CD14-positive monocyte (primary cell): ENCODE results near the gene ARHGEF16. TPM values are rescaled to one million over a fixed set of nuclear protein-coding genes. Genes with fewer than 3 reads are reported as not detected.

Experiments
- DNase-seq, 3 donors: peaks; one replicate each; pipeline ENCODE4 v3.0.0-alpha.2; 2011 to 2022
- H2AFZ ChIP-seq: 2 replicates; pipeline ENCODE4 v1.6.0; 2012; ENCODE audit warnings: mild to moderate bottlenecking, low read depth, low read length, inconsistent platforms; ENCODE audit not compliant: insufficient read depth, poor library complexity, severe bottlenecking
- H3K27ac ChIP-seq, 2 donors: 1 replicate in 1 of 2; 2 replicates in 1 of 2; pipeline ENCODE4 v1.5.1; 2012 to 2013; ENCODE audit warnings: low read length in 2 of 2, control low read depth in 1 of 2, inconsistent platforms in 1 of 2, low read depth in 1 of 2, mild to moderate bottlenecking in 1 of 2
- H3K27me3 ChIP-seq, 2 donors: one replicate each; pipeline versions ENCODE4 v1.6.0 to v1.6.1; 2011 to 2013; ENCODE audit warnings: low read length in 2 of 2; ENCODE audit not compliant: control insufficient read depth in 2 of 2, insufficient read depth in 2 of 2
- H3K36me3 ChIP-seq, 2 donors: replicated peaks in 1 of 2; 1 replicate in 1 of 2; 2 replicates in 1 of 2; pipeline versions ENCODE4 v1.5.1 to v1.6.1; 2012 to 2013; ENCODE audit warnings: low read length in 2 of 2, control low read depth in 1 of 2, inconsistent platforms in 1 of 2, mild to moderate bottlenecking in 1 of 2; ENCODE audit not compliant: insufficient read depth in 2 of 2, control insufficient read depth in 1 of 2
- H3K4me1 ChIP-seq, 2 donors: 1 replicate in 1 of 2; 2 replicates in 1 of 2; pipeline versions ENCODE4 v1.5.1 to v1.6.1; 2012 to 2013; ENCODE audit warnings: low read length in 2 of 2, control low read depth in 1 of 2, inconsistent platforms in 1 of 2, mild to moderate bottlenecking in 1 of 2, moderate library complexity in 1 of 2; ENCODE audit not compliant: insufficient read depth in 2 of 2, control insufficient read depth in 1 of 2
- H3K4me2 ChIP-seq: replicated peaks from 2 replicates; pipeline ENCODE3; 2012; ENCODE audit warnings: low read length, moderate library complexity, mild to moderate bottlenecking; ENCODE audit not compliant: poor library complexity, severe bottlenecking; ENCODE audit errors: extremely low read depth
- H3K4me3 ChIP-seq, 3 experiments: fragments of 200-600 bp in 1 of 3; sonication (generic) in 1 of 3; replicated peaks in 1 of 3; 1 replicate in 2 of 3; 2 replicates in 1 of 3; pipeline ENCODE4 v1.5.1; 2011 to 2013; ENCODE audit warnings: low read length in 3 of 3, mild to moderate bottlenecking in 3 of 3, control low read depth in 2 of 3, low read depth in 2 of 3, inconsistent platforms in 1 of 3, moderate library complexity in 1 of 3
- H3K79me2 ChIP-seq: 2 replicates; pipeline ENCODE4 v1.6.0; 2012; ENCODE audit warnings: mild to moderate bottlenecking, control low read depth, inconsistent platforms, low read length, moderate library complexity; ENCODE audit not compliant: insufficient read depth
- H3K9ac ChIP-seq: 2 replicates; pipeline ENCODE4 v1.6.0; 2017; ENCODE audit warnings: low read length, mild to moderate bottlenecking; ENCODE audit not compliant: insufficient read depth, poor library complexity, severe bottlenecking
- H3K9me3 ChIP-seq, 2 donors: replicated peaks in 1 of 2; 1 replicate in 1 of 2; 2 replicates in 1 of 2; pipeline versions ENCODE4 v1.5.1 to v1.6.1; 2012 to 2013; ENCODE audit warnings: low read length in 2 of 2, control low read depth in 1 of 2; ENCODE audit not compliant: control insufficient read depth in 1 of 2, insufficient read depth in 1 of 2
- H4K20me1 ChIP-seq: 2 replicates; pipeline ENCODE4 v1.6.0; 2012; ENCODE audit warnings: mild to moderate bottlenecking, low read length, control low read depth, moderate library complexity; ENCODE audit not compliant: insufficient read depth
- H3K27ac Mint-ChIP-seq, 7 donors: one replicate each; pipeline ENCODE4 v1.8.0; 2020; ENCODE audit warnings: mild to moderate bottlenecking in 7 of 7, mixed read lengths in 7 of 7, moderate library complexity in 6 of 7, inconsistent platforms in 2 of 7
- H3K27me3 Mint-ChIP-seq, 3 donors: one replicate each; pipeline ENCODE4 v1.8.0; 2021 to 2022; ENCODE audit warnings: low read depth in 3 of 3, mild to moderate bottlenecking in 3 of 3, mixed read lengths in 3 of 3, moderate library complexity in 3 of 3, inconsistent platforms in 1 of 3
- H3K36me3 Mint-ChIP-seq, 2 donors: one replicate each; pipeline ENCODE4 v1.8.0; 2020; ENCODE audit warnings: mixed read lengths in 2 of 2, inconsistent platforms in 1 of 2, mild to moderate bottlenecking in 1 of 2
- H3K4me1 Mint-ChIP-seq: one replicate; pipeline ENCODE4 v1.8.0; 2020; ENCODE audit warnings: mild to moderate bottlenecking, mixed read lengths
- H3K4me3 Mint-ChIP-seq, 2 donors: one replicate each; pipeline ENCODE4 v1.8.0; 2020; ENCODE audit warnings: mild to moderate bottlenecking in 2 of 2, mixed read lengths in 2 of 2, moderate library complexity in 1 of 2
- H3K9me3 Mint-ChIP-seq, 7 donors: one replicate each; pipeline ENCODE4 v1.8.0; 2020 to 2022; ENCODE audit warnings: mixed read lengths in 7 of 7, mild to moderate bottlenecking in 6 of 7, moderate library complexity in 6 of 7, inconsistent platforms in 2 of 7
- WGBS: methylation state at CpG from one replicate; pipeline ENCODE4 v1.1.5; 2013; ENCODE audit warnings: missing lambda C conversion rate; ENCODE audit not compliant: insufficient coverage; 5-methylcytosine and 5-hydroxymethylcytosine counted together
- intact Hi-C, 2 donors: fragments of 100-400 bp; cut with micrococcal nuclease; formaldehyde crosslinking; loops; one replicate each; pipeline versions ENCODE4 v1.15.0 to v1.15.1; 2023
- polyA plus RNA-seq, 3 donors: library from polyadenylated mRNA; depleted of rRNA in 1 of 3; unstranded in 2 of 3; stranded (reverse) in 1 of 3; fragments of 300-500 nt in 2 of 3; fragments of >200 nt in 1 of 3; fragmentation: Illumina TruSeq in 2 of 3; gene quantifications; 1 replicate in 2 of 3; 2 replicates in 1 of 3; pipeline ENCODE4 v1.2.3, GENCODE V29; 2012 to 2021
- TF ChIP-seq, protein P1 (sequence below): fragments of 200-600 bp; IDR thresholded peaks from one replicate; pipeline ENCODE4 v1.8.0; 2022; ENCODE audit warnings: antibody characterized with exemption, mild to moderate bottlenecking

ARHGEF16 gene
- polyA plus RNA-seq, 3 donors = not detected

- H3K9me3 ChIP-seq = no peaks in the 10 kb centered on the region
- no peaks in the 10 kb centered on the region for H3K36me3 ChIP-seq
- H3K4me3 ChIP-seq = no peak overlapping the region
- no peaks in the 10 kb centered on the region for H3K9me3 Mint-ChIP-seq
- intact Hi-C loops = no loop called here
- H3K27ac Mint-ChIP-seq = no peak overlapping the region
- H3K9ac ChIP-seq = no peak overlapping the region
- H3K4me3 Mint-ChIP-seq = no peak overlapping the region
- no peaks in the 10 kb centered on the region for H3K79me2 ChIP-seq
- H3K36me3 Mint-ChIP-seq = no peaks in the 10 kb centered on the region
- no peak overlapping the region for H2AFZ ChIP-seq
- DNase-seq = no peak
- no peaks in the 10 kb centered on the region for H3K27me3 ChIP-seq
- H4K20me1 ChIP-seq = no peaks in the 10 kb centered on the region
- H3K4me1 ChIP-seq = no peaks in the 10 kb centered on the region
- no peak overlapping the region for H3K4me2 ChIP-seq
- no peak overlapping the region for H3K27ac ChIP-seq
- TF ChIP-seq, protein P1, sequence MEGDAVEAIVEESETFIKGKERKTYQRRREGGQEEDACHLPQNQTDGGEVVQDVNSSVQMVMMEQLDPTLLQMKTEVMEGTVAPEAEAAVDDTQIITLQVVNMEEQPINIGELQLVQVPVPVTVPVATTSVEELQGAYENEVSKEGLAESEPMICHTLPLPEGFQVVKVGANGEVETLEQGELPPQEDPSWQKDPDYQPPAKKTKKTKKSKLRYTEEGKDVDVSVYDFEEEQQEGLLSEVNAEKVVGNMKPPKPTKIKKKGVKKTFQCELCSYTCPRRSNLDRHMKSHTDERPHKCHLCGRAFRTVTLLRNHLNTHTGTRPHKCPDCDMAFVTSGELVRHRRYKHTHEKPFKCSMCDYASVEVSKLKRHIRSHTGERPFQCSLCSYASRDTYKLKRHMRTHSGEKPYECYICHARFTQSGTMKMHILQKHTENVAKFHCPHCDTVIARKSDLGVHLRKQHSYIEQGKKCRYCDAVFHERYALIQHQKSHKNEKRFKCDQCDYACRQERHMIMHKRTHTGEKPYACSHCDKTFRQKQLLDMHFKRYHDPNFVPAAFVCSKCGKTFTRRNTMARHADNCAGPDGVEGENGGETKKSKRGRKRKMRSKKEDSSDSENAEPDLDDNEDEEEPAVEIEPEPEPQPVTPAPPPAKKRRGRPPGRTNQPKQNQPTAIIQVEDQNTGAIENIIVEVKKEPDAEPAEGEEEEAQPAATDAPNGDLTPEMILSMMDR = no peak
- peaks cover 3 to 12% (median 8%) of the 10 kb centered on the region in 3 donors for H3K27me3 Mint-ChIP-seq
- H3K4me1 Mint-ChIP-seq = no peaks in the 10 kb centered on the region
- WGBS = 76% methylated on average over 10 of the region's 16 CpGs
Measured at GRCh38 chr1:3462356-3463012, 8.0 kb downstream of the ARHGEF16 start.

DNA sequence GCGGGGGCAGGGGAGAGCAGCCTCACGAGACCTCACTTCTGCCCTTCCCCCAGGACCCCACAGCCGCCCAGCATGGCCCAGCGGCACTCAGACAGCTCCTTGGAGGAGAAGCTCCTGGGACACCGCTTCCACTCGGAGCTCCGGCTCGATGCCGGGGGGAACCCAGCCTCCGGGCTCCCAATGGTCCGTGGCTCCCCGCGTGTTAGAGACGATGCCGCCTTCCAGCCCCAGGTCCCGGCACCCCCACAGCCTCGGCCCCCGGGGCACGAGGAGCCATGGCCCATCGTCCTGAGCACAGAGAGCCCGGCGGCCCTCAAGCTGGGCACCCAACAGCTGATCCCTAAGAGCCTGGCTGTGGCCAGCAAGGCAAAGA is 8.5 kb downstream of the ARHGEF16 start:
- no peak overlapping the region for H3K27ac Mint-ChIP-seq
- Histone ChIP-seq H3K4me2 (no peak overlapping the region), H3K9me3 (no peaks in the 10 kb centered on the region), H4K20me1 (no peaks in the 10 kb centered on the region), H3K27ac (no peak overlapping the region), H3K27me3 (no peaks in the 10 kb centered on the region), H3K4me1 (no peaks in the 10 kb centered on the region), H2AFZ (no peak overlapping the region), H3K4me3 (no peak overlapping the region), H3K9ac (no peak overlapping the region), H3K36me3 (no peaks in the 10 kb centered on the region), H3K79me2 (no peaks in the 10 kb centered on the region)
- no peaks in the 10 kb centered on the region for H3K4me1 Mint-ChIP-seq
- H3K4me3 Mint-ChIP-seq = no peak overlapping the region
- intact Hi-C loops = no loop called here
- H3K27me3 Mint-ChIP-seq = peaks cover 3 to 12% (median 6%) of the 10 kb centered on the region in 3 donors
- 94% methylated on average over 20 of the region's 22 CpGs for WGBS
- H3K9me3 Mint-ChIP-seq = no peaks in the 10 kb centered on the region
- H3K36me3 Mint-ChIP-seq = no peaks in the 10 kb centered on the region
- TF ChIP-seq, protein P1 = no peak
- no peak for DNase-seq
